Activated gamma-delta T cell treated with Interleukin-2 at 50 U/mL for 16 hours (primary cell): ENCODE data around the gene EMC6.

Experiments used
- DNase-seq: peaks from one replicate; pipeline ENCODE4 v3.0.0-alpha.2; 2020

The EMC6 gene

DNA sequence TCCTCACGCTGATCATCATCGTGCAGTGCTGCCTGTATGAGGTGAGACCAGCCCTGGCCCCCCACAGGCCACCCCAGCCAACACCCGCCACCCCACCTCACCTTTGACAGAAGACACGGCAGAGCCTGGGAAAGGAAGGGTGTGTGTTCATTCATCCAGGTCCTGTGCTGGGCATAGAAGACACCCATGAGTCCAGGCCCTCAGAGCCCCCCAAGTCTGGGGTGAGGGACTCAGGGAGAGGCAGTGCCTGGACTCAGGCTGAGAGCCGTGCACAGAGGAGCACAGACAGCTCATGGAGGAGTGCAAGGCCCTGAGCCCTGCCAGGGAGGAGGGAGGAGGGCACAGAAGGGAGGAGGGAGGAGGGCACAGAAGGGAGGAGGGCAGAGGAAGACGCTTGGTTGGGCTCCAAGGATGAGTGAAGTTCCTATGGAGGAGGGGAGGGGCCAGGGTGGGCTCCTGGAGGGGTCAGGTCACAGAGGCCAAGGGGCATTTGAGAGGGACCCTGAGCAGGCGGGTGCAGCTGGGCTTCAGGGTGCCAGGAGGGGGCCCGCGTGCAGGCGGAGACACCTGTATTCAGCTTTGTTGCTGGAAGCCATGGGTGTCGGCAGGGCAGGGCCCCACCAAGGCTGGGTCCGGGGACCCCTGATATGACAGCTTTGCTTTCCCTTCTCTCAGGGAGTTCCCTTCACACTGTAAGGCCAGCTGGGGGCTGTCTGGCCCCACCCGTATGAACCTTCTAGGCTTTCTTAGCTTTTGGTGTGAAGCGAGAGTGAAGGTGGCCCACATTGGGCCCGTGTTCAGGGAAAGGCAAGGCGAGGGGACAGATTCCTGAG lies 11.6 kb upstream of the EMC6 start:
- no peak for DNase-seq

DNA sequence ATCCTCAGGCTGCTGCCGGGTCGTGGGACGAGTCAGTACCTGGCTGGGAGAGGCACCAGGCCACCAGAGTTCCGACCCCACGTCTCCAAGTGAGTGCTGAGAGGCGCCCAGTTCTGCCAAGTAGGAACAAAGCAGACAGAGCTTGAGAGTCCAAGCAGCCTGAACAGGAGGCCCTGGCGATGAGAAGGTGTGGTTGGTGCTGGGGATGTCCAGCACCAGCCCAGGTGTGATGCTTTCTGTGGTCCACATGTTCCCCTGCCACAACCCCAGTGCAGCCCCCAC lies 11.1 kb upstream of the EMC6 start:
- DNase-seq: no peak

DNA sequence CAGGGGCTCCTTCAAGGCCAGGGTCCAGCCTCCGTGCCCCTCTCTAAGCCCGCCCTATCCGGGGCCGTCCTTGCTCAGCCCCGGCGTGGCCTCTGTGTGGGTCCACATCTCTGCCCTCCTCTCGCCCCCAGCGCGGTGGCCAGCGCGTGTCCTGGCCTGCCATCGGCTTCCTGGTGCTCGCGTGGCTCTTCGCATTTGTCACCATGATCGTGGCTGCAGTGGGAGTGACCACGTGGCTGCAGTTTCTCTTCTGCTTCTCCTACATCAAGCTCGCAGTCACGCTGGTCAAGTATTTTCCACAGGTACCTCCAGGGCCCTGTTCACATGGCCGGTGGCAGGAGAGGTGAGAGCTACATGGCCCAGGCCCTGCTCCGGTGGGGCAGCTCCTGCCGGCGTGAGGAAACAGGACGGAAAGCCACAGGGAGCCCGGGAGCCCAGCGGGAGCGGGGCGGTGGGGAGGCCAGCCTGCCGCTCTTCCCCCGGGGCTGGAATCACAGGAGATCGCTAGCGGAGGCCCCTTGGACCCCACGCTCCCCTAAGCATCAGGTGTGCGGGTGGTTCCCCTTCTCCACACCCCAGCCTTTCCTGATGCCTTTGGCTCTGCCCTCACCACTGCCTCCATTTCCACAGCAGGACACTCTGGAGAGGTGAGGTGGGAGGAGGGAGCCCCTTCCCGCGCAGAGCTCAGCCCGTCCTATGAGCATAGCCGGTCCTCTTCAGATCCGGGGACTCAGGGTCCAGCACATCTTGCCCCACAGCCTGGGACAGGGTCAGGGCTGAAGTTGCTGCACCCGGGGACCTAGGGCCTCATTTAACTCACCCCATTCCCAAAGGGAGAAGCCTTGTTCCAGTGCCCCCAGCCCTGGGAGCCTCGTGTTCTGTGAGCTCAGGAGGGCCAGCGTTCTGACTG lies 10.5 kb upstream of the EMC6 start:
- DNase-seq: no peak

DNA sequence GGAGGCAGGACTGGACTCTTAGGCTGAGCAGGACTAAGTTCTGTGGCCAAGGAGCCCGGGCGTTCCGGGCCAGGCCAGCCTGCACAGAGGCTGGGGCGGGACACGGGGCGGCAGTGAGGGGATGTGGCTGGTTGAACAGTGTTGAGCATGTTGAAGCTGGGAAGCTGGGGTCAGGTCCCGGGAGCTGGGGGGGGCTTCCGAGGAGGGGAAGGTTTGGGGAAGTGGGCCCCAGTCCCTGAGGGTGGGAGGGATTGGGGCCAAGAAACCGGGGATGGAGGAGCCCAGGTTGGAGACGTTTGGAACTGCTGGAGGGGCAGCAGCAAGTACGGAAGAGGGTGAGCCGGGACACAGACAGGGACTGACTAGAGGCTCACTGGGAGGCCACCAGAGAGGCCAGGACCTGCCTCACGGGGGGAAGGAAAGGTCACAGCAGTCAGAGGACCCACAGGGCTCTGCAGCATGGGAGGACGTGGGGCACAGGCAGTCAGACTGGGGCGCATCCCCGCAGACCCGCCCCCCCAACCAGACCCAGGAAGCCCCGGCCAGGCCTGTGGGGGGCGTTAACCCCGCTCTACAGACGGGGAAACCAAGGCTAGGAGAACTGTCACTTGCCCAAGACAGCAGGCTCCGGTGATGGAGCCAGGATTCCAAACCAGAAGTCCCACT lies 9.7 kb upstream of the EMC6 start:
- no peak for DNase-seq

DNA sequence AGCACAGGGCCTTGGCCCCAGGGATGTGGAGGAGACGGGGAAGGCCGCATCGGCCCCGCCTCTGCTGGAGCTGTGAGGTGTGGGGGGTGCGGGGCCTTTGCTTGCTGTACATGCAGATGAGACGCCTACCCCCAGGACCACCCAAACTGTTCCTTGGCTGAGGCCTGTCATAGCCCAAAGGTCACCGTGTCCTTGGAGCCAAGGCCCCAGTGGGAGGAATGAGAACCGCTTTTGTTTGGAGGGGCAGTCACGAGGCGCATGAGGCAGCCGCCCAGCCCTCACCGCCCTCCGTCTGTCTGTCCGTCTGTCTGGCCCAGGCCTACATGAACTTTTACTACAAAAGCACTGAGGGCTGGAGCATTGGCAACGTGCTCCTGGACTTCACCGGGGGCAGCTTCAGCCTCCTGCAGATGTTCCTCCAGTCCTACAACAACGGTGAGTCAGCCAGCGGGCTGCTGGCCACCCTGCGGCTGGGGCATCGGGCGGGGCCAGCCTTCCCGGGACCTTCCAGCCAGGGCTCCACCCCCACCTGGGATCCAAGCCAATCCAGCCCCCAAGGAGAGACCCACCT lies 9.0 kb upstream of the EMC6 start:
- no peak for DNase-seq

DNA sequence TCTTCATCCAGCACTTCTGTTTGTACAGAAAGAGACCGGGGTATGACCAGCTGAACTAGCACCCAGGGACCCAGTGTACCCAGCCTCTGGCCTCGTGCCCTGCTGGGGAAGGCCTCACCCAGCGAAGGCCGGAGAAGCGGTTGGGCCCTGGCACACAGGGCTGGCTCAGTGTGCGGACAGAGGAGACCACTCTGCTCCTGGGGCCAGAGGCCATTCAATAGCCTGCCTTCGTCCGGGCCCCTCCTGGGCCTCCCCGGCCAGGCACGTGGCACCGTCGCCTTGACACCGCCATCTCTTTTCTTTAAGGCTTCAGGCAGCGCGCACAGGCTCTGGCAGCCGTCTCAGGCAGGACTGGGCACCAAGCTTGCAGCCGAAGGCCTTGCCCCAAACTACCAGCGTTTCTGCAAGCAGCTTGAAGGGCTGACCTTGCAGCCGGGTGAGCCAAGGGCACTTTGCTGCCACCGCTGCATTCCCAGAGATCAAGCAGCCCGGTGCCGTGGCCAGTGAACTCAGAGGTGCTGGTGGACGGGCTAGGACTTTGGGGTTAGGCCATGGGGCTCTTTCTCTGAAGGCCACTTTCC lies 8.2 kb upstream of the EMC6 start:
- no peak for DNase-seq

DNA sequence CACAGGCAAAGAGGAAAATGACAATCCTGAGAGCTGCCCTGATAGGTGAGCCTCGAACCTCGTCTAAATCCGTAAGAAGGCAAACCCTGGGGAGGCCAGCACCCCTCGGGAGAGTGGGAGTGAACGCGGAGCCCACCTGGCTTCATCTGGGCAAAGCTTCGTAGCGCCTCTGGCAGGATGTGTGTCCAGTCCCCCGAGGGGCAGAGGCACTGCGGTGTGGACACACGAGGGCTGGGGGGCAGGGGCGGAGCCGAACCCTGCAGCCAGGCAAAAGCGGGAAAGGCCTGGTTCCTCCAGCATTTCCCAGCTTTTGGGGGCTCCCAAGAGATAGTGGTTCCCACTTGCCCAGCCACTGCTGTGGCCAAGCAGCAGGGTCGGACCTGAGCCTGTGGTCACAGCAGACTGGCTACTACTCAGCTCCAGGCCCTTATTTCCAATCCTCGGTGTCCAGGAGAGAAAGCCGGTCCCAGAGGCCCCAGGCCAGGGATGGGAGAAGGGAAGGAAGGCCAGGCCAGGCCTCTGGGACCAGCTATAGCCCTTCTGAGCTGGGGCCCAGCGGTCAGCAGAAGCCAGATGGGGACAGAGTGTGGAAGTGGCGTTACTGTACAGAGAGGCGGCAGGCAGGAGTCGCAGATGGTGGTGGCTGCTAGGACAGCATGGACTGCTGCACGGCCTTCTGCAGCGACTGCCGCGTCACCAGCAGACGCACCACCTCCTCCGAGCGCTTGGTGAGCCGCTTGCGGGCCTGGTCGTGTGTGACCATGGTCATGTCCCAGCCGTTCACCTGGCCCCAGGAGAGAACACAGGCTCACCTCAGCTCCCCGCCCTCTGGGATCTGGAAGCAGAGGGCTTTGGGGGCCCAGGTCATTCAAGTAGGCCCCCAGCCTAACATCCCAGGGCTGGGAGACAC lies 5.3 kb upstream of the EMC6 start:
- DNase-seq: no peak

DNA sequence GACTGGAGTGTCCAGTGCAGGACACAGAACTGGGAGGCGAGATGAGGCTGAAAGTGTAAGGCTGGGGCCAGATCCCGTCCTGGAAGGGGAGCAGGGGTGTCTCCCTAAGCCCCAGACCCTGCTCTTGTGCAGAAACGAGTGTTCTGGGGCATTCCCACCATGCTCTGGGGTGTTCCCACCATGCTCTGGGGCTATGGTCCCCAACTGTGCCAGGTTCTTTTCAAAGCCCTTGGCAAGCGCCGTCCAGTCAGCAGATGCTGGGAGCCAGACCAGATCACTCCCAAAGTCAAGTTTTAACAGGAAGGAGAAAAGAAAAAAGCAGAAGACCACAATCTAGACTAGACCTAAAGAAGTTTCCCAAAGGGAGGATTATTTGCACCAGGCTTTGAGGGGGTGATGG lies 2.8 kb upstream of the EMC6 start:
- no peak for DNase-seq

DNA sequence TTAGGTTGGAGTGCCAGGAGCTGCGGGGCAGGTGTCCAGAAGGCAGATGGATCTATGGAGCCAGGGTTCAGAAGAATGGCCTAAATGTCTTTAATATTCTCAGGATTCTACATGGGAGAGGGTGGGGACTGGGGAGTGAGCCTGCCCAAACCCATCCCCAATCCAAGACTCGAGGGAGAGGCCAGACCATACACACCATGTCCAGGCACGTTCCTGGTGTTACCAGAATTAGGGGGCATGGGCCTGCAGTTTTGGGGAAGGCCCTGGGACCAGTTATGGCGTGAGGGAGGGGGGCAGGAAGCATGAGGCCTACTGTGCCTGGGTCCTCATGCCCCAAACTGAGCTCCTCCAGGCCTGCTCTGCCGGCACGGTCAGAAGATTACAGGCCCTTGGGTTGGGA lies 2.1 kb upstream of the EMC6 start:
- DNase-seq: no peak

DNA sequence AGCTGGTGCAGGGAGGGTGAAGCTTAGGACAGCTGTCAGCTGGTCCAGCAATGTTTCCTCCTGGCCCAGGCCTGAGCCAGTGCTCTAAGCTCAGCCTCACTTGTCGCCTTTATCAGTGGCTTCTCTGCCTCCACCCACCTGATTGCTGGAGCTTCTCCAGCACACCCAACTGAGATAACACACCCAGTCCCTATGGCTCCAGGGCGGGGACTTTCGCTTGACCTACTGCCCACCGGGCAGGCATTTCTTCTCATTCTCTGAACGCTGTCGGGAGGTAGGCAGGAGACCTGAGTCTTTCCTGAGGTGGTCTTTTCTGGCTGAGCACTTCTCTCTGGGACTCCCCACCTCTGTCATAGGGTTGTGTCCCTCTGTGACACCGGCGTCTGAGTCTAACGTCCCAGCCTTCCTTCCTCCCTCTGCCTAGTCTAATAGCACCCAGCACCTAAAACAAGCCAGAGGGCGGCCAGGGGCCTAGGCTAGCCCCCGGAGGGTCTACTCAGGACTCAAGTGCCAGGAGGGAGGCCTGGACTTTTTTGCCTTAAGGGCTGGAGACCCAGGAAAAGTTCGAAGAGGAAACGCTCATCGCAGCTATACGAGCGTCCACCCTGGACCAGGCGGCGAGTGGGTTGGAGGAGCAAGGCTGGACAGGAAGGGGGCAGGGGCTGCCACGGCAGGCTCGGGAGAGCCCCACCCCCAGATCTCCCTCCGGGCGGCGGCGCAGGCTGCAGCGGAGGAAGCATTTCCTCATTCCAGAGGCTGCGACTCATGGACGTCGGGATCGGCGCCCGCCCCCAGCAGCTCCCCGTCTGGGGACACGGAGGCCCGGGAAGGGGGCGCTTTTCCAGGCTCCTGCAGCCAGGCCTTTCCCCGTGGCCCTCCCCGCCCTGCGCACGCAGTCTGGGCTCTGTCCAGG lies 990 bp upstream of the EMC6 start:
- no peak for DNase-seq

DNA sequence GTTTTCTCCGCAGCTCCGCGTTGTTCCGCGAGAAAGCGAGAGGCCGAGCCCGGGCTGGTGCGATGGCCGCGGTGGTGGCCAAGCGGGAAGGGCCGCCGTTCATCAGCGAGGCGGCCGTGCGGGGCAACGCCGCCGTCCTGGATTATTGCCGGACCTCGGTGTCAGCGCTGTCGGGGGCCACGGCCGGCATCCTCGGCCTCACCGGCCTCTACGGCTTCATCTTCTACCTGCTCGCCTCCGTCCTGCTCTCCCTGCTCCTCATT lies 404 bp downstream of the EMC6 start:
- no peak for DNase-seq

DNA sequence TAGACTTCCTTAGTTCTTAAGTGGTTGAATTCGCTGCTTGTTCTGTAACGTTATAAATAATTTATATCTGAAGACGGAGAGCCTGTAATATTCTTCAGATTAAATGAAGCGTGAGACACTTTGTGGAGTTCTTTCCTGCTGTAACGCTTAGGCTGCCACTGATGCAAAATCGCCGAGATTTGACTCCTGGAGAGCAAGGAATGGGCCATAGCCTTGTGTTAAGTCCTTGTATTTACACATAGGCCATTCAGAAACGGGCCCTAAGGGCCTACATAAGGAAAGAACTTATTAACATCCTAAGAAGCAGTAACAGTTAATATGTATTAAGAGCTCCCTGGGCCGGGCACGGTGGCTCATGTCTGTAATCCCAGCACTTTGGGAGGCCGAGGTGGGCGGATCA lies 936 bp downstream of the EMC6 start:
- no peak for DNase-seq

DNA sequence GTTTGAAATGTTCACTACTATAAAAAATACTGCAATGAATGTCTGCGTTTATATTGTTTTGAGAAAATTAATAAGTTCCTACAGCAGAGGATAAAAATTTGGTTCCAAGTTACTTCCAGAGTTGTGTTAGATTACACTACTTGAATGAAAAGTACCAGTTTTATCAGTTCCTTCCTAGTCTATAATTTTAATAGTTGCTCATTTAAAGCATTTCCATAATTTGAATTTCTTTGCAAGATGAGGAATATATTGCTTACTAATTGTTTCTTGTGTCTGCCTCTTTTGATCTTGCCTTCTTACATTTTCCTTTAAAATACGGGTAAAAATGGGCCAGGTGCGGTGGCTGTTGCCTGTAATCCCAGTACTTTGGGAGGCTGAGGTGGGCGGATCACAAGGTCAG lies 4.0 kb downstream of the EMC6 start:
- no peak for DNase-seq

DNA sequence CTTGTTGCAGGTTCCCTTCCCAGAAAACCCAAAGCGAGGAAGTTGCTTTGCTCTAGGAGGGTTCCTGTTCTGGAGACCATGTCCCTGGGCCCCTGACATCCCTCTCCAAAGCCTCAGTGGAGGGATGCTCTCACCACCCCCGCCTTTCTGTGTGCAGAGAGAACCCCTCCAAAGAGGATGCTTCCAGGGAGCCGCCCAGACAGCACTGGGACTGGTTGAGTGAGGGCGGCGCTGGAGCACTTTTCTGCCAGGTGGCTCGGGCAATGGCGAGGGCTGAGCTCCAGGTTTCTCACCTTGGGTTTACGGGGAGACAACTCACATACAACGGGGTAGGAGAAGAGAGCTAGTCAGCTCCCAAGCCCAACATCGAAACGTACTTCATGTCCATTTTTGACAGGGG lies 7.3 kb downstream of the EMC6 start:
- no peak for DNase-seq

DNA sequence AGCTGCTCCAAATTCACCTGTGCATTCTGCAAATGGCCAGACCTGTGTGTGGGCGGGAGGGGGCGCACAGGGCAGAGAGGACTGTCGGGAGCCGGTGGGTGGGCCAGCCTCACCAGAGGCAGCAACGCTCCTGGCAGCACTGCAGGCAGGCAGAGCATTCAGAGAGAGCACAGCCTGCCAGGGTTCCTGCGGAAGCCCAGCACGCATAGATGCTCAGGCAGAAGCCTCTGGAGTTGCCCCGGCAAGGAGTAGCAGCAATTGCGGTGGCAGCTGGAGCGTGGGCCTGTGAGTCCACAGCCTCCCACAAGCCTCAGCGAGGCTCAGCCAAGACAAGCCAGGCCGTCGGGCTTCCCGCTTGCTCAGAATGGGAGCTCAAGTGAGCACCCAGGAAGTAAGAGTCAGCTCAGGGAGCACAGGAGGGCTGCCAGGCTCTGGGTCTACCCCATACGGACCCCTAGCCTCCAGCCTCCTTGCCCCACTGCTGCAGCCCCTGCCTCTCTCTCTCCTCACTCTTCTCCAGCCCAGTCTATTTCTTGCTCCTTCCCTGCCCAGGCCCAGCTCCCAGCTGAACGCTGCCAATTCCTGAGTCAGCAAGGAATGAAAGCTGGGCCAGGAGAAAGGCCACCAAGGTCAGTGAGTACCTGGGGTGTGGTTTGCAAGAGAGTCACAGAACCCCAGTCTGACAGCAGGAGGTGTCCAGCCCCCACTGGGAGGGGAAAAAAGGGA lies 9.6 kb downstream of the EMC6 start:
- no peak for DNase-seq

DNA sequence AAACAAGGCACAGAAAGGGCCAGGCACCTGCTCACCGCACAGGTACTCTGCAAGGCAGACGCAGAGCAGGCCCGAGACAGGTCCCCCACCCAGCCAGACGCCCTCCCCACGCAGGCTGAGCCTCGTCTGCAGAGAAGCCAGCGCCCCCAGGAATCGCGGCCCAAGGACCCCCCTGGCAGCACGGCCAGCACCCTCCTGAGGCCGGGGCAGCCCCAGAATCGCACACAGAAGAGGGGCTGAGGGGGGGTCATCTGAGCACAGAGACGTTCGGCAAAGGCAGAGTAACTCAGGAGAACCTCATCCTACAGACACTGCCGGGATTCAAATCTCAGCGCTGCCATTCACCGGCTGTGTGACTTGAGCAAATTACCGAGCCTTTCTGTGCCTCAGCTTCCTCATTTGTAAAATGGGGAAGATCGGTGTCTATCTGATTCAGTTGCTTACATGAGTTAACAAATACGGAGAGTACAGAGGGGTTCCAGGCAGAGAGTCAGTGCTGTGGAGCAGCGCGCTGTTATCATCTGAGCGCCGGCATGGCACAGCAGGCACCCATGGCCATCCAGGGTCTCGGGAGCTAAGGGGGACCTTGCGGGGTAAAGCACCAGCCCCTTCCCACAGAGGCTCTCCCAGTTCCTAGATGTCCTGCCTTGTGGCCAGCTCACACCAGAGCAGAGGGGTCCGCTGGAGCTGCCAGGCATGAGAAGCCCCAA lies 10.4 kb downstream of the EMC6 start:
- DNase-seq: no peak

DNA sequence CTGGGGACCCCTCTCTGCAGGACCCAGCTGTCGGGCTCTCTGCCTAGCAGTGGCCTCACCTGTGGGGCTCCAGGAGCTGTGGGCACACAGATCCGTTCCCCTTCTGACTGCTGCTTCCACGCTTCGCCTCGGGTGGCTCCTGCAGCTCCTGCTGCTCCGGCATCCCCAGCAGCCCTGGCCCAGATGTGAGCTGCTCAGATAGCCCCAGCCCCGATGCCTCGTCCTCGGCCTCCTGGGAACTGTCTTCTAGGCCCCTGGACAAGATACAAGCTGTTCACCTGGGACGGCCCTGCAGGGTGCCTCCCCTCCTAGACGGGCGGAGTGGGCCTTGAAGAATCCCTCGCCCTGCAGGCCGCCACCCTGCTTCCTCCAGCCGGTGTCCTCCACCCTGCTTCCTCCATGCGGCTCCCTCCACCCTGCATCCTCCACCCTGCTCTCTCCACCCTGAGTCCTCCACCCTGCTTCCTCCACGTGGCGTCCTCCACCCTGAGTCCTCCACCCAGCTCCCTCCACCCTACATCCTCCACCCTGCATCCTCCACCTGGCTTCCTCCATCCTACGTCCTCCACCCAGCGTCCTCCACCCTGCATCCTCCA lies 11.0 kb downstream of the EMC6 start:
- no peak for DNase-seq

DNA sequence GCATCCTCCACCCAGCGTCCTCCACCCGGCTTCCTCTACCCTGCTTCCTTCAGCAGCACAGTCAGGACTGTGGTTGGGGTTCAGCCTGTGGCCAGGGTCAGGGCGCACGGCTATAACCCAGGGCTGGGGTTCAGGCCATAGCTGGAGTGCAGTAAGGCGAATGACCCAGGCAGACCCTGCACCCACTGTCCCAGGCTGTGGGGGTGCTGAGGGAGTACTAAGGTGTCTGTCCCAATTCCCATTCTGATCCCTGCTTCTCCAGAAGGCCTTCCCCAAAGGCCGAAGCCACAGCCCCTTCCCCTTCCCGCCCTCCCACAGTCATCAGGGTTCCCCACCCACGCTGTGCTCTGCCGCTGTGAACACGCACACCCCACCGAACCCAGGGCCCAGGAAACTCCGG lies 12.4 kb downstream of the EMC6 start:
- no peak for DNase-seq

DNA sequence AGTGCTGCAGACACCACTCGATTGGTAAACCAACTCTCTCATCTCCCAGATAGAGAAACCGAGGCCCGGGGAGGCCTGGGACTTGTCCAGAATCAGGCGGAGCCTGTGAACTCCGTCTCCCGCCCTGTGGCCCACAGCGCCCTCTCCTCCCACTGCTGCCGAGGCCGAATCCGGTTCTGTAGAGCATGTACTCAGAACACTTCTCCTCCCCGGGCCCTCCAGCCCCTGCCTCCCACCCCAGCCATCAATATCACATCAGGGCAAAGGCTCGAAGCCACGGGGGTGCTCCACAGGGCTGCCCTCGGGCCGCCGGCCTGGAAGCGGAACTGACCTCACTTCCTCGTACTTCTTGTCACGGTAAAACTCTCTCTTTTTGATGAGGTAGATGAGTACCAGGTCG lies 13.0 kb downstream of the EMC6 start:
- no peak for DNase-seq

DNA sequence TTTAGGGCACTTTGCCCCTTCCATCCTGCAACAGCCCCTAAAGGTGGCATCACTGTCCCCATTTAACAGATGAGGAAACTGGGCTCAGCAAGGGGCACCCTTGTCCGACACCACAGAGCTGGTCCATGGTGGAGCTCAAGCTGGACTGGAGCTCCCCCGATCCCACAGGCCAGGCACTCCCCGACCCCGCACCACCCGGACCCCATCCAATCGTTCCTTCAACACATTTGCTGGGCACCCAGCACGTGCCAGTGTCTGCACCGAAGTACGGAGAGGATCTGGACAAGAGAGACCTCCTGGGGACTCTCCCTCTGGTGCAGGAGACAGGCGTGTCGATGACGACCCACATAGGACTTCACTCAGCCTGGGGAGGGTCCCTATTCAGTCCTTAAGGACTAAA lies 13.4 kb downstream of the EMC6 start:
- no peak for DNase-seq
